Effector CD4-positive, alpha-beta T cell (primary cell): ENCODE data around the gene MRPL2.
"Not testable (repeated sequence)": the region's sequence is repeated elsewhere in the genome, so short reads cannot be mapped to it uniquely, and the experiment has no call there.

ENCODE experiments used
- DNase-seq: peaks from one replicate; pipeline ENCODE4 v3.0.0-alpha.2; 2020

Gene MRPL2

GRCh38 chr6:43052225-43052841 lies 6.9 kb downstream of the MRPL2 start:
- DNase-seq, result no peak

- DNase-seq, result no peak
These were observed 8.3 kb downstream of the MRPL2 start for GRCh38 chr6:43050981-43051380.

GRCh38 chr6:43047998-43048397 lies 11.2 kb downstream of the MRPL2 start:
- DNase-seq, result no peak

- DNase-seq, result no peak
These were observed 13.8 kb downstream of the MRPL2 start for GRCh38 chr6:43045371-43045930.

- no peak for DNase-seq
These were observed 15.9 kb downstream of the MRPL2 start for GRCh38 chr6:43043310-43043709.

- DNase-seq, result not testable (repeated sequence)
These were observed 17.8 kb downstream of the MRPL2 start for GRCh38 chr6:43041475-43041874.

GRCh38 chr6:43040542-43041257 lies 18.5 kb downstream of the MRPL2 start:
- DNase-seq, result no peak

- DNase-seq, result no peak
These were observed 20.5 kb downstream of the MRPL2 start for GRCh38 chr6:43038727-43039126.

- DNase-seq, result no peak
These were observed 21.5 kb downstream of the MRPL2 start for GRCh38 chr6:43037706-43038105.

GRCh38 chr6:43037197-43037596 lies 22.0 kb downstream of the MRPL2 start:
- DNase-seq, result no peak

GRCh38 chr6:43036712-43037111 lies 22.5 kb downstream of the MRPL2 start:
- no peak for DNase-seq

- no peak for DNase-seq
These were observed 23.6 kb downstream of the MRPL2 start for GRCh38 chr6:43035495-43036194.

- DNase-seq, result no peak
These were observed 25.1 kb downstream of the MRPL2 start for GRCh38 chr6:43034190-43034525.

GRCh38 chr6:43033496-43034189 lies 25.6 kb downstream of the MRPL2 start:
- no peak for DNase-seq

- no peak for DNase-seq
These were observed 26.9 kb downstream of the MRPL2 start for GRCh38 chr6:43032326-43032725.

- no peak for DNase-seq
These were observed 30.1 kb downstream of the MRPL2 start for GRCh38 chr6:43029120-43029519.

- DNase-seq, result no peak
These were observed 32.9 kb downstream of the MRPL2 start for GRCh38 chr6:43026365-43026764.

- DNase-seq, result no peak
These were observed 34.8 kb downstream of the MRPL2 start for GRCh38 chr6:43024436-43024835.

GRCh38 chr6:43021270-43022047 lies 37.8 kb downstream of the MRPL2 start, which contains the start of gene RRP36:
Gene RRP36 (plus strand): TSS chr6:43021623. CDS start chr6:43021655, 32 bp downstream.
- peak; percentile 53 for DNase-seq

- DNase-seq, result no peak
These were observed 38.4 kb downstream of the MRPL2 start for GRCh38 chr6:43020847-43021246.

- DNase-seq, result no peak
These were observed 39.1 kb downstream of the MRPL2 start for GRCh38 chr6:43020052-43020705.

- no peak for DNase-seq
These were observed 40.1 kb downstream of the MRPL2 start for GRCh38 chr6:43019152-43019551.
